Neural cell (in vitro differentiated cells): Measurements from ENCODE around the gene ANKRD65. TPM values are rescaled to one million over a fixed set of nuclear protein-coding genes. Genes with fewer than 3 reads are reported as not detected.
A peak's percentile ranks its signal among the peaks of the same experiment; 100 is the strongest.

ENCODE experiments used
- H2AFZ ChIP-seq: fragments of 200-600, 300-800 bp; sonication (generic), shearing (Covaris generic); 2 replicates; pipeline ENCODE4 v1.6.0; 2014; ENCODE audit warnings: low read depth, mild to moderate bottlenecking, antibody characterized with exemption, low read length, moderate library complexity
- H3F3A ChIP-seq: fragments of 200-600 bp; shearing (Covaris generic); 2 replicates; pipeline ENCODE4 v1.6.1; 2016; ENCODE audit warnings: mild to moderate bottlenecking, moderate library complexity, mixed read lengths, antibody characterized with exemption, low read length; ENCODE audit not compliant: insufficient read depth, poor library complexity, severe bottlenecking
- H3K27ac ChIP-seq: fragments of 200-600, 300-800 bp; sonication (generic), shearing (Covaris generic); 2 replicates; pipeline ENCODE4 v1.5.1; 2014; ENCODE audit warnings: mild to moderate bottlenecking, low read length, moderate library complexity
- H3K27me3 ChIP-seq: fragments of 300-800, 200-600 bp; sonication (generic), shearing (Covaris generic); 2 replicates; pipeline ENCODE4 v1.6.0; 2014; ENCODE audit warnings: mild to moderate bottlenecking, low read depth, low read length, moderate library complexity; ENCODE audit not compliant: insufficient read depth
- H3K36me3 ChIP-seq: fragments of 300-800, 200-600 bp; sonication (generic), shearing (Covaris generic); 2 replicates; pipeline ENCODE4 v1.5.1; 2014; ENCODE audit warnings: mild to moderate bottlenecking, antibody characterized with exemption, low read length, moderate library complexity; ENCODE audit not compliant: insufficient read depth
- H3K4me2 ChIP-seq: fragments of 300-800, 200-600 bp; sonication (generic), shearing (Covaris generic); 2 replicates; pipeline ENCODE4 v1.6.0; 2014; ENCODE audit warnings: mild to moderate bottlenecking, low read length
- H3K4me3 ChIP-seq: fragments of 300-800, 200-600 bp; sonication (generic), shearing (Covaris generic); 2 replicates; pipeline ENCODE4 v1.5.1; 2014; ENCODE audit warnings: mild to moderate bottlenecking, low read length, moderate library complexity
- H3K79me2 ChIP-seq: fragments of 200-600 bp; shearing (Covaris generic); replicated peaks from 2 replicates; pipeline ENCODE4 v1.6.0; 2014; ENCODE audit warnings: mild to moderate bottlenecking, low read length, moderate library complexity; ENCODE audit not compliant: insufficient read depth
- H3K9ac ChIP-seq: fragments of 300-800, 200-600 bp; sonication (generic), shearing (Covaris generic); 2 replicates; pipeline ENCODE4 v1.6.1; 2016; ENCODE audit warnings: mild to moderate bottlenecking, low read length, mixed read lengths
- H3K9me2 ChIP-seq: fragments of 200-600 bp; shearing (Covaris generic); 2 replicates; pipeline ENCODE4 v1.6.1; 2016; ENCODE audit warnings: mild to moderate bottlenecking, low read length, mixed read lengths; ENCODE audit not compliant: insufficient read depth
- H3K9me3 ChIP-seq: fragments of 200-600, 300-800 bp; sonication (generic), shearing (Covaris generic); 2 replicates; pipeline ENCODE4 v1.6.1; 2016; ENCODE audit warnings: mild to moderate bottlenecking, mixed run types, low read length, moderate library complexity, mixed read lengths
- H4K20me1 ChIP-seq: fragments of 200-600 bp; shearing (Covaris generic); 2 replicates; pipeline ENCODE4 v1.6.1; 2016; ENCODE audit warnings: mild to moderate bottlenecking, mixed run types; ENCODE audit not compliant: insufficient read depth
- EP300 ChIP-seq: fragments of 450-650 bp; conservative IDR thresholded peaks from 2 replicates; pipeline ENCODE4 v1.6.1; 2014; ENCODE audit warnings: antibody characterized with exemption, mild to moderate bottlenecking, moderate library complexity; ENCODE audit not compliant: poor library complexity, severe bottlenecking
- EZH2 ChIP-seq: fragments of 200-600, 300-800 bp; shearing (Covaris generic), sonication (generic); IDR thresholded peaks from 2 replicates; pipeline ENCODE4 v1.6.1; 2014; ENCODE audit warnings: antibody characterized with exemption, low read length, borderline replicate concordance, mild to moderate bottlenecking; ENCODE audit not compliant: insufficient read depth, poor library complexity, severe bottlenecking
- MXI1 ChIP-seq: fragments of 450-650 bp; conservative IDR thresholded peaks from 2 replicates; pipeline ENCODE4 v1.6.1; 2014; ENCODE audit warnings: antibody characterized with exemption, mild to moderate bottlenecking; ENCODE audit not compliant: poor library complexity, severe bottlenecking
- POLR2AphosphoS5 ChIP-seq: IDR thresholded peaks from 2 replicates; pipeline ENCODE4 v1.6.1; 2012
- RAD21 ChIP-seq: fragments of 450-650 bp; conservative IDR thresholded peaks from 2 replicates; pipeline ENCODE4 v1.6.1; 2014; ENCODE audit warnings: antibody characterized with exemption, mild to moderate bottlenecking, moderate library complexity
- SMC3 ChIP-seq: fragments of 450-650 bp; conservative IDR thresholded peaks from 2 replicates; pipeline ENCODE4 v1.6.1; 2014; ENCODE audit warnings: antibody characterized with exemption, mild to moderate bottlenecking, moderate library complexity; ENCODE audit not compliant: poor library complexity
- TAF1 ChIP-seq: IDR thresholded peaks from 2 replicates; pipeline ENCODE4 v1.6.1; 2012; ENCODE audit warnings: low read depth
- polyA plus RNA-seq: library from polyadenylated mRNA; depleted of rRNA; stranded (reverse); fragments of >200 nt; gene quantifications from 2 replicates; pipeline ENCODE4 v1.2.3, GENCODE V29; 2014
- TF ChIP-seq, protein P1 (sequence below): fragments of 450-650 bp; IDR thresholded peaks from 2 replicates; pipeline ENCODE4 v1.5.1; 2014; ENCODE audit warnings: antibody characterized with exemption, mild to moderate bottlenecking, moderate library complexity; ENCODE audit not compliant: poor library complexity, severe bottlenecking
- TF ChIP-seq, protein P2 (sequence below): IDR thresholded peaks from 2 replicates; pipeline ENCODE4 v1.6.1; 2012; ENCODE audit warnings: borderline replicate concordance

ANKRD65 gene
- polyA plus RNA-seq, 1 donor from 2014 or later, result not detected

DNA sequence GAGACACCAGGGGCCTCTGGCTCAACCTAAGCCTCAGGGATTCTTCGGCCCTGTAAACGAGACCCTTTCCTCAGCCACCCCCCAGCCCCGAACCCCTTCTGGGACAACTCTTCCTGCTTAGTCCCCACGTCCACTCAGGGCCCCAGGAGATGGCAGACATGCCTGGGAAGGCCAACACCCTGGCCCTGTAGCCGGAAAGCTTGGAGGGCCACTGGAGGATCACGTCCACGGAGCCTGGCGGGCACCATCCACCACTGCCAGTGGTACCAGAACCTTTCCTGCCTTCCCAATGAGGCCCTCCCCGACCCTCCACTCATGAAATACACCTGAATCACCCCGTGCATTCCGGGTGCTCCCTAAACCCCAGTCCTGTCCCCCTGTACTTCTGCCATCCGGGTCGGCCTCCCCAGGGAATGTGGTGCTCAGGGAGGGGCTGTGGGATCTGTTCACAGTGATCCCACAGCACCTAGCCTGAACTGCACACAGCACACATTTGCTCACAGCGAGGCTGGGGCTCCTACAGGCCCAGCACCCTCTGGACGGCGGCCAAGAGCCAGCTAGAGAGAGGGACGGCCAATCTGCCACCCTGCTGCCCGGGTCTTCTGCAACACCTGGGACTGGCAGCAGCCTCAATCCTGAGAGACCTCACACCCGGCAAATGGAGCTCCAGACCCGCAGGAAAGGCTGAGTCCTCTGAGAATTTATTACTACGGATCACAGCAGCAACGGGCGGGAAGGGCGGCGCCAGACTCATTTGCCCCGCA lies 47.8 kb downstream of the ANKRD65 start:
- Histone ChIP-seq H3K27ac (no peak overlapping the region), H3K79me2 (no peaks in the 10 kb centered on the region), H3K9ac (no peak overlapping the region), H3F3A (no peaks in the 10 kb centered on the region), H3K9me3 (no peaks in the 10 kb centered on the region), H2AFZ (no peak overlapping the region), H3K27me3 (no peaks in the 10 kb centered on the region), H3K4me2 (no peak overlapping the region), H3K9me2 (no peaks in the 10 kb centered on the region), H3K36me3 (no peaks in the 10 kb centered on the region), H4K20me1 (no peaks in the 10 kb centered on the region), H3K4me3 (peak overlapping the region; percentile 98)
- TF ChIP-seq, protein P1, sequence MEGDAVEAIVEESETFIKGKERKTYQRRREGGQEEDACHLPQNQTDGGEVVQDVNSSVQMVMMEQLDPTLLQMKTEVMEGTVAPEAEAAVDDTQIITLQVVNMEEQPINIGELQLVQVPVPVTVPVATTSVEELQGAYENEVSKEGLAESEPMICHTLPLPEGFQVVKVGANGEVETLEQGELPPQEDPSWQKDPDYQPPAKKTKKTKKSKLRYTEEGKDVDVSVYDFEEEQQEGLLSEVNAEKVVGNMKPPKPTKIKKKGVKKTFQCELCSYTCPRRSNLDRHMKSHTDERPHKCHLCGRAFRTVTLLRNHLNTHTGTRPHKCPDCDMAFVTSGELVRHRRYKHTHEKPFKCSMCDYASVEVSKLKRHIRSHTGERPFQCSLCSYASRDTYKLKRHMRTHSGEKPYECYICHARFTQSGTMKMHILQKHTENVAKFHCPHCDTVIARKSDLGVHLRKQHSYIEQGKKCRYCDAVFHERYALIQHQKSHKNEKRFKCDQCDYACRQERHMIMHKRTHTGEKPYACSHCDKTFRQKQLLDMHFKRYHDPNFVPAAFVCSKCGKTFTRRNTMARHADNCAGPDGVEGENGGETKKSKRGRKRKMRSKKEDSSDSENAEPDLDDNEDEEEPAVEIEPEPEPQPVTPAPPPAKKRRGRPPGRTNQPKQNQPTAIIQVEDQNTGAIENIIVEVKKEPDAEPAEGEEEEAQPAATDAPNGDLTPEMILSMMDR, result no peak
- TF ChIP-seq SMC3, result no peak
- no peak for TF ChIP-seq POLR2AphosphoS5
- no peak for TF ChIP-seq EZH2
- no peak for TF ChIP-seq RAD21
- no peak for TF ChIP-seq TAF1
- TF ChIP-seq EP300, result no peak
- TF ChIP-seq, protein P2, sequence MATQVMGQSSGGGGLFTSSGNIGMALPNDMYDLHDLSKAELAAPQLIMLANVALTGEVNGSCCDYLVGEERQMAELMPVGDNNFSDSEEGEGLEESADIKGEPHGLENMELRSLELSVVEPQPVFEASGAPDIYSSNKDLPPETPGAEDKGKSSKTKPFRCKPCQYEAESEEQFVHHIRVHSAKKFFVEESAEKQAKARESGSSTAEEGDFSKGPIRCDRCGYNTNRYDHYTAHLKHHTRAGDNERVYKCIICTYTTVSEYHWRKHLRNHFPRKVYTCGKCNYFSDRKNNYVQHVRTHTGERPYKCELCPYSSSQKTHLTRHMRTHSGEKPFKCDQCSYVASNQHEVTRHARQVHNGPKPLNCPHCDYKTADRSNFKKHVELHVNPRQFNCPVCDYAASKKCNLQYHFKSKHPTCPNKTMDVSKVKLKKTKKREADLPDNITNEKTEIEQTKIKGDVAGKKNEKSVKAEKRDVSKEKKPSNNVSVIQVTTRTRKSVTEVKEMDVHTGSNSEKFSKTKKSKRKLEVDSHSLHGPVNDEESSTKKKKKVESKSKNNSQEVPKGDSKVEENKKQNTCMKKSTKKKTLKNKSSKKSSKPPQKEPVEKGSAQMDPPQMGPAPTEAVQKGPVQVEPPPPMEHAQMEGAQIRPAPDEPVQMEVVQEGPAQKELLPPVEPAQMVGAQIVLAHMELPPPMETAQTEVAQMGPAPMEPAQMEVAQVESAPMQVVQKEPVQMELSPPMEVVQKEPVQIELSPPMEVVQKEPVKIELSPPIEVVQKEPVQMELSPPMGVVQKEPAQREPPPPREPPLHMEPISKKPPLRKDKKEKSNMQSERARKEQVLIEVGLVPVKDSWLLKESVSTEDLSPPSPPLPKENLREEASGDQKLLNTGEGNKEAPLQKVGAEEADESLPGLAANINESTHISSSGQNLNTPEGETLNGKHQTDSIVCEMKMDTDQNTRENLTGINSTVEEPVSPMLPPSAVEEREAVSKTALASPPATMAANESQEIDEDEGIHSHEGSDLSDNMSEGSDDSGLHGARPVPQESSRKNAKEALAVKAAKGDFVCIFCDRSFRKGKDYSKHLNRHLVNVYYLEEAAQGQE, result no peak
- TF ChIP-seq MXI1, result no peak

DNA sequence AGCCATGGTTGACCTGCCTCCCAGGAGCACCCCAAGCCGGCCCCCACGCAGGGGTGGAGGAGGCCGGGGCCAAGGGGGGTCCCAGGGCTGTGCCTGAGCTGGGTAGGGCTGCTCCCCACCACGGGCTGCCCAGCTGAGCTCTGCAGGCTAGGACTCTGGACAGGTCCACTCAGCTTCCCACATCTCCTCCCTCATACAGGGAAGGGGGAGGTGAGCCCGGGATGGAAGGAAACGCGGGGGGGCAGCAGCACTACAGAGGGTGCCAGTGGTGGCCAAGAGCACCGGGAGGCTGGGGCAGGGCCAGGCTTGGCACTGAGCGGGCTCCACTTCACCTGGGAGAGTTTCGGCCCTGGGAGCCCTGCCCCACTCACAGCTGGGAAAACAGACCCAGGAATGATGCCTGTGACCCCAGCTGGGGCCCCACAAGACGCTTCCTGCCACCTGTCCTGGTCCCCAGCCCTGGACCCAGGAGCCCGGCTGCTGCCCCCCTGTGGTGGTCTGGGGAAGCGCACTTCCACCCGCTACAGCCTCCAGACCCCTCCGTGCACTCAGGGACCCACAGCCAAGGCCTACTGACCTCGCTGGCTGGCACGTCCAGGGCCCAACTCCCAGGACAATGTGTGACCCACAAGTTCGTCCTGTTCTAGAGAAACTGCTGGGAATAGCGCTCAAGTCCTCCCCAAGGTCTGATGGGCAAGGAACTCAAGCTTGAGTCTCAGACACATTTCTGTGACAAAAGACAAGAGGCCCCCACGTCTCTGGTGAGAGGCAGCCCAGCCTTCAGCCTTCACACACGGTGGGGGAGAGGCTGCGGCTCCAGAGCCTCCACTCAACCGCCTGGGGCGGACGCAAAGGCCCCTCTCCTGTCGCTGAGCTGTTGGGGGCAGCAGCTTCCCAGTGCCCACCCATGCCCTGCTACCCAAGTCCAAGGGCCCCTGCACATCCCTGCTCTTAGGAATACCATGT lies 49.0 kb downstream of the ANKRD65 start:
- H3K27ac ChIP-seq, result no peak overlapping the region
- H3K4me3 ChIP-seq, result no peak overlapping the region
- no peak overlapping the region for H2AFZ ChIP-seq
- no peak for TF ChIP-seq EZH2
- no peak for TF ChIP-seq EP300
- TF ChIP-seq, protein P1, result peak; percentile 79
- TF ChIP-seq MXI1, result no peak
- peak; percentile 73 for TF ChIP-seq SMC3
- peak; percentile 59 for TF ChIP-seq RAD21
- TF ChIP-seq, protein P2, result no peak
- TF ChIP-seq POLR2AphosphoS5, result no peak
- no peak for TF ChIP-seq TAF1
- H4K20me1 ChIP-seq, result no peaks in the 10 kb centered on the region
- no peaks in the 10 kb centered on the region for H3K27me3 ChIP-seq
- H3K79me2 ChIP-seq, result no peaks in the 10 kb centered on the region
- no peaks in the 10 kb centered on the region for H3F3A ChIP-seq
- H3K9me3 ChIP-seq, result no peaks in the 10 kb centered on the region
- no peaks in the 10 kb centered on the region for H3K36me3 ChIP-seq
- no peak overlapping the region for H3K4me2 ChIP-seq
- no peak overlapping the region for H3K9ac ChIP-seq
- no peaks in the 10 kb centered on the region for H3K9me2 ChIP-seq
